ENCODE results near the gene TMEM63A.

- TF ChIP-seq GATA2 (IDR thresholded peaks at IDR 0.05; ENCODE audit: low read depth, low read length) (no peak), GATA3 (IDR thresholded peaks at IDR 0.05; ENCODE audit: low read depth, low read length) (no peak)
Measured at GRCh38 chr1:225828706-225829345, 53.4 kb downstream of the TMEM63A start.
